Lower lobe of right lung (tissue), 2 donors: ENCODE results near the gene SSPN. TPM values are rescaled to one million over a fixed set of nuclear protein-coding genes. Genes with fewer than 3 reads are reported as not detected.

ENCODE experiments used
- ATAC-seq, 2 donors: fragments of 200-7000 bp; cut with Tn5 transposase; one replicate each; pipeline ENCODE4 v1.9.1; 2020 to 2022; ENCODE audit warnings: mild to moderate bottlenecking in 2 of 2, moderate library complexity in 2 of 2
- DNase-seq: peaks from one replicate; pipeline ENCODE4 v3.0.0-alpha.2; 2020
- H3K27ac ChIP-seq: fragments of 200-600 bp; one replicate; pipeline ENCODE4 v1.8.0; 2022
- H3K27me3 ChIP-seq: fragments of 200-600 bp; one replicate; pipeline ENCODE4 v1.8.0; 2022; ENCODE audit warnings: low read depth
- H3K36me3 ChIP-seq: fragments of 200-600 bp; one replicate; pipeline ENCODE4 v1.8.0; 2022; ENCODE audit warnings: mild to moderate bottlenecking
- H3K4me1 ChIP-seq: fragments of 200-600 bp; one replicate; pipeline ENCODE4 v1.8.0; 2022
- H3K4me3 ChIP-seq: fragments of 200-600 bp; one replicate; pipeline ENCODE4 v1.8.0; 2022; ENCODE audit warnings: mild to moderate bottlenecking
- H3K9me3 ChIP-seq: fragments of 200-600 bp; one replicate; pipeline ENCODE4 v1.8.0; 2022
- intact Hi-C: fragments of 100-400 bp; cut with DNase I; formaldehyde crosslinking; loops from one replicate; pipeline ENCODE4 v1.11.0; 2022
- total RNA-seq: library from RNA; stranded (reverse); fragmentation: NEBNext Ultra II Directional; extraction: Animal tissue kit (Norgen Biotek cat#: 25700); gene quantifications from one replicate; pipeline ENCODE4 v1.2.1, GENCODE V29; 2021
- TF ChIP-seq, protein P1 (sequence below): fragments of 200-600 bp; IDR thresholded peaks from one replicate; pipeline ENCODE4 v1.8.0; 2022; ENCODE audit warnings: antibody characterized with exemption, mild to moderate bottlenecking
- donor health status: DM: no; HTN: yes; CAD: no; lungs with severe emphysema.

Gene SSPN
- total RNA-seq, 1 donor from 2014 or later = 12.8 TPM

DNA sequence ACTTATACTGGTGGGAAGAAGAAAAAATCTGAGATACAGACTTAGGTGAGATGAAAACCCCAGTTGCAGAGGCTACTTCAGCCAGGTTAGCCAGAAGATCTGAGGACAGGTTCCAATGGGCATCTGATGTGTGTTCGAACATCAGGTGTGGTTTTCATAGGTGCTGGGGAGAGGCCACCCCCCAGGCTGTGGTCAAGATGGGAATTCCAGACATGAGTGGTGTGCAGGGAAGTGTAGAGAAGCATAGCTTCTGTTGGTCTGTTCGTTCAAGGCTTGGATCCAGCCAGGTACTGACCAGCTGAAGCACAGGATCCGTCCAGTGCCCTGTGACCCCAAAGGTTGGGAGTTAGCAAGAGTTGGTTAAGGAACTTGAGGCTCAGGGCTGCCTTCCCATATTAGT lies 85.5 kb downstream of the SSPN start:
- no peaks in the 10 kb centered on the region for H3K36me3 ChIP-seq
- no peak overlapping the region for H3K27ac ChIP-seq
- TF ChIP-seq, protein P1, sequence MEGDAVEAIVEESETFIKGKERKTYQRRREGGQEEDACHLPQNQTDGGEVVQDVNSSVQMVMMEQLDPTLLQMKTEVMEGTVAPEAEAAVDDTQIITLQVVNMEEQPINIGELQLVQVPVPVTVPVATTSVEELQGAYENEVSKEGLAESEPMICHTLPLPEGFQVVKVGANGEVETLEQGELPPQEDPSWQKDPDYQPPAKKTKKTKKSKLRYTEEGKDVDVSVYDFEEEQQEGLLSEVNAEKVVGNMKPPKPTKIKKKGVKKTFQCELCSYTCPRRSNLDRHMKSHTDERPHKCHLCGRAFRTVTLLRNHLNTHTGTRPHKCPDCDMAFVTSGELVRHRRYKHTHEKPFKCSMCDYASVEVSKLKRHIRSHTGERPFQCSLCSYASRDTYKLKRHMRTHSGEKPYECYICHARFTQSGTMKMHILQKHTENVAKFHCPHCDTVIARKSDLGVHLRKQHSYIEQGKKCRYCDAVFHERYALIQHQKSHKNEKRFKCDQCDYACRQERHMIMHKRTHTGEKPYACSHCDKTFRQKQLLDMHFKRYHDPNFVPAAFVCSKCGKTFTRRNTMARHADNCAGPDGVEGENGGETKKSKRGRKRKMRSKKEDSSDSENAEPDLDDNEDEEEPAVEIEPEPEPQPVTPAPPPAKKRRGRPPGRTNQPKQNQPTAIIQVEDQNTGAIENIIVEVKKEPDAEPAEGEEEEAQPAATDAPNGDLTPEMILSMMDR = no peak
- H3K27me3 ChIP-seq = no peaks in the 10 kb centered on the region
- no peak overlapping the region for H3K4me3 ChIP-seq
- intact Hi-C loops = no loop called here
- DNase-seq (no peak), ATAC-seq (no peak)
- H3K4me1 ChIP-seq = peaks cover 1% of the 10 kb centered on the region
- H3K9me3 ChIP-seq = no peaks in the 10 kb centered on the region

DNA sequence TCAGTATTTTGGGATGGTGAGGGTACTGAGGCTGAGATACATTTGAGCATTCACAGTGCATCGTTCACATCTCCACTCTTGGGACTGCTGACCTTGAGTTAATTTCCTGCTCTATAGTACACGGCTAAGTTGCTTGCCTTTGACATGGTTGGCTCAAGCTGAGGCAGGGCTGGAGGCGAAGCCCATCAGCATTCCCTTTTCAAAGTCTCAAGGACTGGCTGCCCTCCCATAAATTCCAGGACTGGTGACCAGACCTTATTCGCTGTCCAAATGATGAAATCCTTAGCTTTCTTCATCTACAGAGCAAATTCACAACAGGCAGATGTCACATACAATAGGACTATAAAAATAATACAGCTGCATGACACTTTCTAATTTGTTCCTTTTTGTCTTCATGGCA lies 85.9 kb downstream of the SSPN start:
- no peak for ATAC-seq
- Histone ChIP-seq H3K36me3 (no peaks in the 10 kb centered on the region), H3K4me3 (no peak overlapping the region), H3K27me3 (no peaks in the 10 kb centered on the region), H3K4me1 (no peaks in the 10 kb centered on the region), H3K9me3 (no peaks in the 10 kb centered on the region), H3K27ac (no peak overlapping the region)
- no peak for DNase-seq
- TF ChIP-seq, protein P1 = no peak
- intact Hi-C loops = no loop called here

DNA sequence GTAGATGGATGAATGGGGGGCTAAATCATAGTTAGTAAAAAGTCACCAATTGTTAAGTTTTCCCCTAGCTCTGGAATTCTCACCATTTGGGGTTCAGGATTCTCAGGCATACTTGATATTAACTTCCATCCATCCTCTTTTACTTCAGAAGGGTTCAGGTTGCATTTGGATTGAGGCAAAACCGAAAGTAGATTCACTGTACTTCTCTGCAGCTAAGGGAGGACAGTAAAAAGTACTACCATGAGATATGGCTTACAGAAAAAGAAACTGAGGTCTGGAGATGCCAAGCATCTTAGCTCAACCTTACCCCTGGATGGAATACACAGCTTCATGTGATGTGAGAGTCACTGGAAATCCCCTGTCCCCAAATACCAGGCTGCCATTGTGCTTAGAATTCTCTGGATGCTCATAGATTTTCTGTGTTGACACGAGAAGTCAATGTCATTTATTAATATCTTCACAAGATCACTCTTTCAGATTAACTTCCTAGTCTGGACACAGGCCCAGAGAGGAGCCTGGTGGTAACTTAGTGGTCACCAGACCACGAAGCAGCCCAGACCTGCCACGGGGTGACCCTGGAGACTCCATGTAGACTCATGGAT lies 87.1 kb downstream of the SSPN start:
- intact Hi-C loops = no loop called here
- no peak for ATAC-seq
- no peak for DNase-seq
- Histone ChIP-seq H3K27ac (no peak overlapping the region), H3K9me3 (no peaks in the 10 kb centered on the region), H3K36me3 (no peaks in the 10 kb centered on the region), H3K4me1 (no peaks in the 10 kb centered on the region), H3K27me3 (no peaks in the 10 kb centered on the region), H3K4me3 (no peak overlapping the region)
- TF ChIP-seq, protein P1 = no peak

DNA sequence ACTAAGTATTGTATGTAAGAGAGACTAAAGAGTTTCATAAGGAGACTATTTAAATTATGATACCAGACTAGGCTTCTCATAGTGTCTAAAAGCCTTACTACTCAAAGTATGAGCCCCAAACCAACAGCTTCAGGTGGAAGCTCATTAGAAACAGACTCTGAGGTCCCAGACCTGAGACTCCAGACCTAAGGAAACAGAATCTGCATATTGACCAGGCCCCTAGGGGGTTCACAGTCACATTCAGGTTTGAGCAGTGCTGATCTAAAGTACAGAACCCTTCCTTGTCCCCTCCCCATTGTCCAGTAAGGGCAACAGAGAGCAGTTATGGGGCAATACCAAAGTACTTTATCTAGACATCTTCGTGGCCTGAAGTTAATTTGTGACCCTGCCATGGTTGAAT lies 87.7 kb downstream of the SSPN start:
- no peak for DNase-seq
- Histone ChIP-seq H3K27me3 (no peaks in the 10 kb centered on the region), H3K4me3 (no peak overlapping the region), H3K36me3 (no peaks in the 10 kb centered on the region), H3K4me1 (peaks cover 2% of the 10 kb centered on the region), H3K9me3 (no peaks in the 10 kb centered on the region), H3K27ac (no peak overlapping the region)
- TF ChIP-seq, protein P1 = no peak
- intact Hi-C loops = no loop called here
- ATAC-seq = no peak

DNA sequence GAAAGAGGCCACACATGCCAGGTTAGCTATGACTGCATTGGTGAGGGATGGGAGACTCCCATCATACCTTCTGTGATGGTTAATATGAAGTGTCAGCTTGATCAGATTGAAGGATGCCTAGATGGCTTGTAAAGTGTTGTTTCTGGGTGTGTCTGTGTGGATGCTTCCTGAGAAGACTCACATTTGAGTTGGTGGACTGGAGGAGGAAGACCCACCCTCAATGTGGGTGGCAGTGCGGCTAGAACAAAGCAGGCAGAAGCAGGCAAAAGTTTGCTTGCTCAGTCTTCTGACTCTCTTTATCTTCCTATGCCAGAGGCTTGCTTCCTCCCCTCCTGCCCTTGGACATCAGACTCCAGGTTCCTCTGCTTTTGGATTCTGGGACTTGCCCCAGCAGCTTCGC lies 88.2 kb downstream of the SSPN start:
- H3K27me3 ChIP-seq = no peaks in the 10 kb centered on the region
- intact Hi-C loops = no loop called here
- no peaks in the 10 kb centered on the region for H3K9me3 ChIP-seq
- H3K36me3 ChIP-seq = no peaks in the 10 kb centered on the region
- TF ChIP-seq, protein P1 = no peak
- no peak overlapping the region for H3K27ac ChIP-seq
- DNase-seq = no peak
- no peak for ATAC-seq
- H3K4me3 ChIP-seq = no peak overlapping the region
- H3K4me1 ChIP-seq = peaks cover 7% of the 10 kb centered on the region

DNA sequence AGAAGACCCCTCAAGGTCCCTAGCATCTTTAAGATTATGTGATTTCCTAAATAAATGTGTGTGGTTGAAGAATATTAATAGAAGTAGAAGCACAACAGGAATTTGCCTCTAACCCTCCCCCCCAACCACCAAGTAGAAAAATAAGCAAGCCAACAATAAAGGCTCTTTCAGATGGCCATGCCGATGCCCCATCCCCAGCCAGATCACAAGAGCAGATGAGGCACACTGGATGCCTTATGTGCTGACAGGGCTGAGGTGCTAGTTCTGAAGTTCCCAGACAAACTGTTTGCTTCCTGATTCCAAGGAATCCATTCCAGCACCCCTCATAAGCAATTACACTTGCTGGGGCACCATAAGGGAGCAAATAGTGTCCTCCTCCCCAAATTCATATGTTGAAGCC lies 90.0 kb downstream of the SSPN start:
- ATAC-seq (no peak), DNase-seq (no peak)
- Histone ChIP-seq H3K4me1 (peaks cover 7% of the 10 kb centered on the region), H3K4me3 (no peak overlapping the region), H3K36me3 (no peaks in the 10 kb centered on the region), H3K27me3 (no peaks in the 10 kb centered on the region), H3K9me3 (no peaks in the 10 kb centered on the region), H3K27ac (no peak overlapping the region)
- intact Hi-C loops = no loop called here
- TF ChIP-seq, protein P1 = no peak
